Activated CD8-positive, alpha-beta memory T cell treated with anti-CD3 and anti-CD28 coated beads for 4 hours (primary cell): ENCODE data around the gene ASIP.

Source experiments
- DNase-seq, 2 donors: peaks; one replicate each; pipeline ENCODE4 v3.0.0-alpha.2; 2020; ENCODE audit warnings: low read depth in 2 of 2

Gene ASIP

DNA sequence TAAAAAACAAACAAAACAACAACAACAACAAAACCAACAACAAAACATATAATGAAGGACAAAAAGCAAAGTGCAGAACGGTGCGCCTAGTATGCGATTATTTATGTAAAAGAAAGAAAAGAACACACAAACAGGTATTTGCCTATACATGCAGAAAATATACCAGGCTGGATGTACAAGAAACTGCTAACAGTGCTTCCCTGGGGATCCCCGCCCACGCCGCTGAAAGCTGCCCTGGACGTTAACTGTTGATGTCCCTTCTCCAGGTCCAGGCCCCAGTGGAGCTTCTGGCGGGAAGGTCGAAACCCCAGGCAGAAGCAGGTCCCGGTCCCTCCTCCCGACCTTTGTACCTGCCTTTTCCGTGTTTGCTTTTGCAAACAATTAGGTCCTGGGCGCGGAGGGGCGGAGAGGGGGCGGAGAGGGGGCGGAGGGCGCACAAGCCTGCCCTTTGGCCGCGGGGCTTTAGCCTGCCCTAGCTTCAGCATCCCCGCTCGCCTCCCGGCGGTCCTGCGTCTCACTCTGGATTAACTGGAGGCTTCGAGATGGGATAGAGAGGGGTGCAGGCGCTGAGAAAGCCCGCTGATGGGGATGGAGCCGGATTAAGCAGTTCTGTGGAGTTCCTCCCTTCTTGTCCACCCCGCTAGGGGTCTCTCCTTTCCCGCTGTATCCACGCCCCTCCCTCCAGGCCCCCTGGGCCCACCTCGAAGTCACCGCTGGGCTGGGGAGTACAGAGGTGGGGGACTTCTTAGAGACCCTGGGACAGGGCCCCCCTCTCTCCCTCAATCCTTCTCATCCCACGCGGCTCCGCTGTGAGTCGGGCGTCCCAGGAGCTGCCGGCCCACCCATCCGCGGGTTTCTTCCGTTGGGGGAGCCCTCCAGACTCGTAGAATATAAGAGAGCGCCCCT lies 70.1 kb downstream of the ASIP start:
- DNase-seq, result no peak

DNA sequence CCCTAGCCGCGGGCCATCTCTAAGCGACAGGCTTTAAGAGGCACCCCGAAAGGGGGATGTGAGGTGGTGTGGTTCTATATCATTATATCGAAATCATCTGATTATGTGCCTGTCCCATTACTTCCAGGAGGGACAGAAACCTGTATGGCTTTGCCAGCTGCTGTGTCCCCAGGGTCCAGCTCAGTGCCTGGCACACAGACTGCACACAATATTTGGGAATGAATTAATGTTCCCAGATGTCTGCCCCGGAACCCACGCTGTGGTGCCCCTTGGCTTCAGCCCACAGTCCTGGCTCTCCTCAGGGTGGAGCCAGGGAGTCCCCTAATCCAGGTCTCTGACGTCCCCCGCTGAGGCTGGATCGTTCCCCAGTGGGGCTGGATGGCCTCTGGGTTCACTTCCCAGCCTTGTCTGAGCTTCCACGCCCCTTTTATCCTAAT lies 70.8 kb downstream of the ASIP start:
- DNase-seq, result no peak

DNA sequence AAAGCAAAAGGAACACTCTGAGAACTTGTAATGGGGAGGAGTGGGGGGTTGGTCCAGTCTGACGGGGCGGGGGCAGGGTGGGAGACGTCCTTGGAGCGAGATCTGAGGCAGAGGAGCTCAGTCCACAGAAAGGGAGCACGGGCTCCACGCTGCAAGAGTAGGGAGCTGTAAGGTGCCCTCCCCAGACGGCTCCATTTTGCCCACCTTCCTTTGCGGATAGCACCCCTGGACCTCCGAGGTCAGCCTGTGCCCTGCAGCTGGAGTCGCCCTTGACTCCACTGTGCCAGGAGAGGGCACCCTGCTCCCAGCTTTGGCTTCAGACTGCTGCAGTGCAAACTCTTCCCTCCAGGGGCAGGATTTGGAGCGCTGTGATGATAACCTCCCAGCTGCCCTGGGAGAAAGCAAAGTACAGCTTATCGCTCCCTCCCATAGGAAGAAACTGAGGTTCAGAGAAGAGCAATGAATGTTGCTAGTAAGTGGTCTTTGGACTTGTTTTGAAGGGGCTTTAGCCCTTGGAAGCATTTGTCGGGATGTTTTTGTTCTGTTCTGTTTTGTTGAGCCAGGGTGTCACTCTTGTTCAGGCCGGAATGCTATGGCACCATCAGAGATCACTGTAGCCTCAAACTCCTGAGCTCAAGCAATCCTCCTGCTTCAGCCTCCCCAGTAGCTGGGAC lies 71.5 kb downstream of the ASIP start:
- DNase-seq, result peak; percentile 69 to 76

DNA sequence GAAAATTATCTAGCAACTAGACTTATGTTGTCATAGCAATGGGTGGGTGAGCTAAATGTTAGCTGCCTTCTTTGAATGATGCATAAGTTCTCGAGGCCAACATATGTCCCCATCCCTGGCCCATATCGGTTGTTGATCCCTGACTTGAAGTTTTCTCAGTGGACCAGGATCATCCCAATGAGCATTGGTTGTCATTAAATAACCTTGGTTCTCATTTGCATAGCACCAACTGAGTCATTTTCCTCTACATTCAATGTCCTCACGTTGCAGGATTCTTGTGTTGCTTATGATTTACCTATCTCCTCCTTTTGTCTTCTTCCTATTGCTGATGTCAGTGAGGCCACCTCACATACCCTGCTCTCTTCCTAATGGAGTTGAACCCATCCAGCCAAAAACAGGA lies 74.0 kb downstream of the ASIP start:
- DNase-seq, result no peak

DNA sequence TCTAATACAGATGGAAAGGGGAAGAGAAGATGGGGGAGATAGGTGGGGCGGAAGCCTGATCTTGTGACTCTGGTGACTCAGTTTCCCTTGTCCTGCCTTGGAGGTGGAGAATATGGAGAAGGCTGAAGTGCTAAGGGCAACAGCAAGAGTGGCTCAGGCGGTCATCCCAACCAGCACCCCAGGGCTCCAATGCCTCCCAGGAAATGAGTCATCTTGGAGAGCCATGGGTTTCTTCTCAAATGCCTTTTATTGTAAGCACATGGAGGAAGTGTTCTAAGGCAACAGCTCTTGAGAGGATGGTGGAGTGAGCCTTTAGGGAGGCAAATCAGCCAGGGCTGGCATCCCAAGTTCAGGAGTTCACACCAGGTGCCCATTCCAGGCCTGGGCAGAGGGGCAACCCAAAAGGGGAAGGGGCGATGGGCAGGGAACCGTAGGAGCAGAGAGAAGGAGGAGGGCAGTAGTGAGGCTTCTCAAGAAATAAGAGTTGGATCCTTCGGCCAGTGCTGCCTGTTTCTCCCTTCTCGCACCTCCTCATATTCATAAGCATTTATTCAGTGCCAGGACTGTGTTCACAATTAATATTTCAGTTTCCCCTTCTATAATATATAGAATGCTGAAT lies 75.1 kb downstream of the ASIP start:
- no peak for DNase-seq
